BE2C (cell line): ENCODE measurements around the gene ORM1.

ENCODE experiments used
- DNase-seq: peaks from one replicate; pipeline ENCODE4 v3.0.0-alpha.2; 2020
- H3K27me3 ChIP-seq: fragments of 250-450 bp; sonication (Bioruptor Pico); 2 replicates; pipeline ENCODE4 v1.5.1; 2020; ENCODE audit warnings: mild to moderate bottlenecking
- H3K36me3 ChIP-seq: fragments of 250-450 bp; sonication (Bioruptor Pico); 2 replicates; pipeline ENCODE4 v1.5.1; 2020; ENCODE audit warnings: mild to moderate bottlenecking
- H3K4me1 ChIP-seq: fragments of 250-450 bp; sonication (Bioruptor Pico); 2 replicates; pipeline ENCODE4 v1.5.1; 2020
- H3K4me3 ChIP-seq: 2 replicates; pipeline ENCODE4 v1.5.1; 2011; ENCODE audit warnings: low read depth, low read length
- H3K9me3 ChIP-seq: fragments of 250-450 bp; sonication (Bioruptor Pico); 2 replicates; pipeline ENCODE4 v1.5.1; 2020
- TF ChIP-seq, protein P1 (sequence below): IDR thresholded peaks from 2 replicates; pipeline ENCODE4 v1.5.1; 2012; ENCODE audit warnings: mild to moderate bottlenecking, low read depth, low read length

ORM1 gene

GRCh38 chr9:114296338-114296737 lies 26.6 kb upstream of the ORM1 start:
- Histone ChIP-seq H3K27me3 (no peaks in the 10 kb centered on the region; the same call in 1 of the 2 replicates), H3K36me3 (no peaks in the 10 kb centered on the region), H3K4me3 (no peak overlapping the region), H3K9me3 (no peaks in the 10 kb centered on the region), H3K4me1 (no peaks in the 10 kb centered on the region)
- no peak for DNase-seq
- TF ChIP-seq, protein P1, sequence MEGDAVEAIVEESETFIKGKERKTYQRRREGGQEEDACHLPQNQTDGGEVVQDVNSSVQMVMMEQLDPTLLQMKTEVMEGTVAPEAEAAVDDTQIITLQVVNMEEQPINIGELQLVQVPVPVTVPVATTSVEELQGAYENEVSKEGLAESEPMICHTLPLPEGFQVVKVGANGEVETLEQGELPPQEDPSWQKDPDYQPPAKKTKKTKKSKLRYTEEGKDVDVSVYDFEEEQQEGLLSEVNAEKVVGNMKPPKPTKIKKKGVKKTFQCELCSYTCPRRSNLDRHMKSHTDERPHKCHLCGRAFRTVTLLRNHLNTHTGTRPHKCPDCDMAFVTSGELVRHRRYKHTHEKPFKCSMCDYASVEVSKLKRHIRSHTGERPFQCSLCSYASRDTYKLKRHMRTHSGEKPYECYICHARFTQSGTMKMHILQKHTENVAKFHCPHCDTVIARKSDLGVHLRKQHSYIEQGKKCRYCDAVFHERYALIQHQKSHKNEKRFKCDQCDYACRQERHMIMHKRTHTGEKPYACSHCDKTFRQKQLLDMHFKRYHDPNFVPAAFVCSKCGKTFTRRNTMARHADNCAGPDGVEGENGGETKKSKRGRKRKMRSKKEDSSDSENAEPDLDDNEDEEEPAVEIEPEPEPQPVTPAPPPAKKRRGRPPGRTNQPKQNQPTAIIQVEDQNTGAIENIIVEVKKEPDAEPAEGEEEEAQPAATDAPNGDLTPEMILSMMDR, result no peak

DNA sequence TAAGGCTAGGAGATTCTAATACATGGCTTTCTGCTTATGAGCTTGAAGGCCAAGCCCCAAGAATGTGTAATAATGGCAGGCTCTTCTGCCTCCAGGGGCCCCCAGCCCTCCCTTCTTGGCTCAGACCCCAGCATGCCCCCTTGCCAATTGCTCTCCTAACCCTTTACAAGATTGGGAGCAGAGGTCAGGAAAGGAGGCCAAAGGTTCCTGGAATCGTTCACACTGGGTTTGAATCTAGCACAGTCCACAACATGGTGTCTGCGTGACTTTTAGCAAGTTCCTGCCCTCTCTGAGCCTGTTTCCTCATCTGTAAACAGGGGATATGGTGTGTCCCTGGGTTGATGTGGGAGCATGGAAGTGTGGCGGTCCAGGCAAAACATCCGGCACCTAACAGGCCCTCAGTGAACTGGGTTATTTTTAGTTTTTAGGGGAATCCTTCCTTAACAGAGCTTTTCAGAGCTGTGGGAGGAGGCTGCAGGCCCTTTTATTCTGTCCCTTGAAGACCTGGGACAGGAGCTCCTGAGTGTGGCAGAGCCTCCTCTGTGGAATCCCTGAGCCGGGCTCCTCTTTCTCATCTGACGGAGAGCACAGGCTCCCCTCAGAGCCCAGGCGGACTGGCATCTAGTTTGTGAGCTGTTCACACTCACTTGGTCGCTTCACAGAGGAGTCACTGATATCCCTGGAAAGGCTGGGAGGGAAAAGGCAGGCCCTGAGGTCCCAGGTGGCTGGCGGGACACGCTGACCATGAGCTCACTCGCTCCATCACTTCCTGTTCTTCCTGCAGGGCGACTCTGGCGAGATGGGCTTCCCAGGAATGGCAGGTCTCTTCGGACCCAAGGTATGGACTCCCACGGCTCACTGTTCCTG lies 23.4 kb upstream of the ORM1 start:
- H3K4me1 ChIP-seq, result no peaks in the 10 kb centered on the region
- H3K4me3 ChIP-seq, result no peak overlapping the region
- H3K9me3 ChIP-seq, result no peaks in the 10 kb centered on the region
- TF ChIP-seq, protein P1, result no peak
- no peaks in the 10 kb centered on the region for H3K27me3 ChIP-seq
- no peak for DNase-seq
- no peaks in the 10 kb centered on the region for H3K36me3 ChIP-seq

- Histone ChIP-seq H3K4me3 (no peak overlapping the region), H3K4me1 (peaks cover 2% of the 10 kb centered on the region; the same call in 1 of the 2 replicates), H3K9me3 (no peaks in the 10 kb centered on the region), H3K36me3 (no peaks in the 10 kb centered on the region), H3K27me3 (no peaks in the 10 kb centered on the region)
- no peak for DNase-seq
- TF ChIP-seq, protein P1, result no peak
Measured at GRCh38 chr9:114300153-114300845, 22.6 kb upstream of the ORM1 start.

DNA sequence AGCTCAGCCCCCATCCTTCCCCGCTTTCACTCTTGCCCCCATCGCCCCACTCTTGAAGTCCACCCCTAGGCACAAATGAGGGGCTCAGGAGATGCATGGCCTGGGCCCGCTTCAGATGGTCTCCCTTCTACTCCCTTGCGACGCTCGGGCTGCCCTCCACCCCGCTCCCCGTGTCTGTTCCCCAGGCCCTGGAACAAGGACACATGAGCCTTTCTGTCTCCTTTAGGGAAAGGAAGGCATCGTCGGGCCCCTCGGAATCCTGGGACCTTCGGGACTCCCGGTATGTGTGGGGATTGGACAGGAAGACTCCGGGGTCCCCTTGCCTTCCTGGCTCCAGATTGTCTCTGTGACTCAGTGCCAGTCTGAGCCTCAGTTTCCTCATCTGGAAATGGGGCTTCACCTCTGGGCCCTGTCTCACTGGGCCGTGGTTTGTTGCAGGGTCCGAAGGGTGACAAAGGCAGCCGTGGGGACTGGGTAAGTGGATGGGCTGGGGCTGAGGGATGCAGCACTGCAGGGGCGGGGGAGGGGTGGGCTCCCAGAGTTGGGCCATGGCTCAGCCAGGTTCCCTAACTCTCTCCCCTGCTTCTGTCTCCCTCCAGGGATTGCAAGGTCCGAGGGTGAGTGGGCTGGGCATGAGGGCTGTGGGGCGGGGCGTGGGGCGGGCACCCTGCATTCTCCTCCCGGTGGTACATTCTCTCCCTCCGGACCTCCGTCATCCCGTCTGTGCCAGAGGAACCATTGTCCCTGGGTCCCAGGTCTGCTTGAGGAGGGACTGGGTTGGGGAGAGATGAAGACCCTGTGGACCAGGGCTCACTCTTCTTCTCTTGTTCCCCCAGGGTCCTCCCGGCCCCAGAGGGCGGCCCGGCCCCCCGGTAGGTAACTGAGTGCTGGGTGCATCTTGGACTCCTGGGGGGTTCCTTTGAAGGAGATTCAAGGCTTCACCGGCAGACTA lies 21.8 kb upstream of the ORM1 start:
- no peaks in the 10 kb centered on the region for H3K36me3 ChIP-seq
- DNase-seq, result no peak

DNA sequence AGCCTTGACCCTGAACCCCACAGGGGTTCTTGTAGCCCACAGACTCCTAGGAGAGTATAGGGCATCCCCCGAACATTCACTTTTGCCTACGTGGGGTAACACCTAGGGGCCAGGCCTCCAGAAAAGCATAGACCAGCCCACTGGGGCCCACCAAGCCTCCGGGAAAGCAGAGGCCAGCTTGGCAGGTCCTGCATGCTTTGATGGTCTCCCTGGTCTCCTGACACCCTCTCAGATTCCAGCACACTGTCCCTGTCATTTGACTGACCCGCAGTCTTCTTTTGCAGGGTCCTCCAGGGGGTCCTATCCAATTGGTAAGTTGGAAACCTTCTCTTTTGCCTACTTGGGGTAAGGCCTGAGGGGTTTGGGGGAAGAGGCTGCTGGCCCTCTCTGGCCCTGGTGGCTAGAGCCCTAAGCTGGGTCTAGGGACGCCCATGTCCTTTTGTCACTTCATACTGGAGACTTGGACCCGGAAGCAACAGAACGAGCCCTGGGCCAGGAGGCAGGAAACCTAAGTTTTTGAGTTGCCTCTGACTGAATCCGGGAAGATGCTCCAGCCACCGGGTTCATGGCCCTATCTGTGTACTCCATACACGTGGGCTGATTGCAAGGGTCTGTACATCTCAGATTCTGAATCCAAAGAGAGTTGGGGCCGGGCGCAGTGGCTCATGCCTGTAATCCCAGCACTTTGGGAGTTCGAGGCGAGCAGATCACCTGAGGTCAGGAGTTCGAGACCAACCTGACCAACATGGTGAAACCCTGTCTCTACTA lies 20.9 kb upstream of the ORM1 start:
- Histone ChIP-seq H3K27me3 (no peaks in the 10 kb centered on the region), H3K4me1 (peaks cover 5% of the 10 kb centered on the region; the same call in 1 of the 2 replicates), H3K4me3 (no peak overlapping the region), H3K9me3 (no peaks in the 10 kb centered on the region), H3K36me3 (no peaks in the 10 kb centered on the region)
- TF ChIP-seq, protein P1, result no peak
- no peak for DNase-seq

More for the DNA sequence above, 21.8 kb upstream of the ORM1 start:
- Histone ChIP-seq H3K27me3 (no peaks in the 10 kb centered on the region), H3K4me3 (no peak overlapping the region), H3K9me3 (no peaks in the 10 kb centered on the region), H3K4me1 (peaks cover 5% of the 10 kb centered on the region; the same call in 1 of the 2 replicates)
- TF ChIP-seq, protein P1, result no peak
